GM06990 (cell line): ENCODE data around the gene FBXO17.
"Not testable (repeated sequence)": the region's sequence is repeated elsewhere in the genome, so short reads cannot be mapped to it uniquely, and the experiment has no call there.

ENCODE experiments used
- DNase-seq: peaks from one replicate; pipeline ENCODE4 v3.0.0-alpha.2; 2011; ENCODE audit not compliant: insufficient read length; ENCODE audit errors: extremely low read depth
- H3K27me3 ChIP-seq: replicated peaks from 2 replicates; pipeline ENCODE4 v1.6.0; 2011; ENCODE audit warnings: low read length; ENCODE audit not compliant: control insufficient read depth, insufficient read depth
- H3K36me3 ChIP-seq: 2 replicates; pipeline ENCODE4 v1.5.1; 2011; ENCODE audit warnings: low read length; ENCODE audit not compliant: control insufficient read depth, insufficient read depth
- H3K4me3 ChIP-seq: replicated peaks from 2 replicates; pipeline ENCODE4 v1.5.1; 2011; ENCODE audit warnings: low read depth, mild to moderate bottlenecking, control low read depth, low read length
- TF ChIP-seq, protein P1 (sequence below): IDR thresholded peaks from 2 replicates; pipeline ENCODE4 v1.5.1; 2011; ENCODE audit warnings: low read length, control low read depth, mild to moderate bottlenecking, inconsistent platforms; ENCODE audit not compliant: insufficient read depth, poor library complexity, severe bottlenecking

The FBXO17 gene

GRCh38 chr19:39003188-39003587 is 27.6 kb upstream of the FBXO17 start:
- DNase-seq: no peak
- H3K4me3 ChIP-seq: no peak overlapping the region
- no peaks in the 10 kb centered on the region for H3K36me3 ChIP-seq
- TF ChIP-seq, protein P1, sequence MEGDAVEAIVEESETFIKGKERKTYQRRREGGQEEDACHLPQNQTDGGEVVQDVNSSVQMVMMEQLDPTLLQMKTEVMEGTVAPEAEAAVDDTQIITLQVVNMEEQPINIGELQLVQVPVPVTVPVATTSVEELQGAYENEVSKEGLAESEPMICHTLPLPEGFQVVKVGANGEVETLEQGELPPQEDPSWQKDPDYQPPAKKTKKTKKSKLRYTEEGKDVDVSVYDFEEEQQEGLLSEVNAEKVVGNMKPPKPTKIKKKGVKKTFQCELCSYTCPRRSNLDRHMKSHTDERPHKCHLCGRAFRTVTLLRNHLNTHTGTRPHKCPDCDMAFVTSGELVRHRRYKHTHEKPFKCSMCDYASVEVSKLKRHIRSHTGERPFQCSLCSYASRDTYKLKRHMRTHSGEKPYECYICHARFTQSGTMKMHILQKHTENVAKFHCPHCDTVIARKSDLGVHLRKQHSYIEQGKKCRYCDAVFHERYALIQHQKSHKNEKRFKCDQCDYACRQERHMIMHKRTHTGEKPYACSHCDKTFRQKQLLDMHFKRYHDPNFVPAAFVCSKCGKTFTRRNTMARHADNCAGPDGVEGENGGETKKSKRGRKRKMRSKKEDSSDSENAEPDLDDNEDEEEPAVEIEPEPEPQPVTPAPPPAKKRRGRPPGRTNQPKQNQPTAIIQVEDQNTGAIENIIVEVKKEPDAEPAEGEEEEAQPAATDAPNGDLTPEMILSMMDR: no peak
- no peaks in the 10 kb centered on the region; the same call in 1 of the 2 replicates for H3K27me3 ChIP-seq

DNA sequence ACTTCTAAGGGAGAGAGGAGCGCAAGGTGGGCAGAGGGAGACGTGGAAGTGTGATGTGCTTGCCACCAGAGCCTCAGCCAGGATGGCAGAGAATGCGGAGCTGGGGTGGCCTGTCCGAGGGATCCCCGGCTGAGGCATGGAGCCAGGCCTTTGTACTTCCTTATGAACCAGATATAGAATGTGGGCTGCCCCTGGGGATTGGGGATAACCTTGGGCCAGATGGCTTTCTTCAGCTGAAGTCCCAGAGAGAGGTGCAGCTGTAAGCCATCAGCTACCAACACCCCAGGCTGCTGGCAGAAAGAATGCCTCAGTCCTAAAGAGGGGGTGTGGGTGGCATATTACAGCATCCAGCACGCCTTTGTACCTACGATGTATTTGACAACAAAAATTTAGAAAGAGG is 25.5 kb upstream of the FBXO17 start:
- Histone ChIP-seq H3K27me3 (no peaks in the 10 kb centered on the region; the same call in 1 of the 2 replicates), H3K36me3 (no peaks in the 10 kb centered on the region), H3K4me3 (no peak overlapping the region)
- TF ChIP-seq, protein P1: no peak
- no peak for DNase-seq

DNA sequence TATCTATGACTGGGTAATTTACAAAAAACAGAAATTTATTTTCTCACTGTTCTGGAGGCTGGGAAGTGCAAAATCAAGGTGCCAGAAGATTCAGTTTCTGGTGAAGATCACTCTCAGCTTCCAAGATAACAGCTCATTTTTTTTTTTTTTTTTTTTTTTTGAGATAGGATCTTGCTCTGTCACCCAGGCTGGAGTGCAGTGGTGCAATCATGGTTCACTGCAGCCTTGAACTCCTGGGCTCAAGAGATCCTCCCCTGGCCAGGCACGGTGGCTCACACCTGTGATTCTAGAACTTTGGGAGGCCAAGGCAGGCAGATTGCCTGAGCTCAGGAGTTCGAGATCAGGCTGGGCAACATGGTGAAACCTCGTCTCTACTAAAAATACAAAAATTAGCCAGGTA is 22.0 kb upstream of the FBXO17 start:
- not testable (repeated sequence) for DNase-seq, H3K36me3 ChIP-seq, H3K4me3 ChIP-seq, H3K27me3 ChIP-seq

DNA sequence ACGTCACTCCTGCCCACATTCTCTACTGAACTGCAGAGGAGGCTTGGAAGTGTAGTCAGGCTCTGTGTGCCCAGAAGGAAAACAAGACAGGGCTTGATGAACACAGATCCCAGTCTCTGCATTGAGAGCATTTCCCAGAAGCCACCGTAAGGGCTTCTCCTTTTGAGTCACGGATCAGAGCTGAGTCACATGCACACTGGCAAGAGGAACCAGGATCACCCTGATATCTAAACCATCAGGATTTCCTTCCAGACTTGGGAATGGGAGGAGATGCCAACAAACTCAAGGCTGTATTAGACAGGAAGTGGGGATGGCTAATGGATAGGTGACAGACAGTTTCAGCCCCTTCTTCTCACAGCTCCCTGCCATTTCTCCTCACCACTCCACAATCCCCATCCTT is 17.7 kb upstream of the FBXO17 start:
- no peak for DNase-seq
- no peaks in the 10 kb centered on the region for H3K36me3 ChIP-seq
- TF ChIP-seq, protein P1: no peak
- no peak overlapping the region for H3K4me3 ChIP-seq
- H3K27me3 ChIP-seq: no peaks in the 10 kb centered on the region; the same call in 1 of the 2 replicates

- DNase-seq: no peak
- H3K36me3 ChIP-seq: no peaks in the 10 kb centered on the region
- H3K4me3 ChIP-seq: no peak overlapping the region
- H3K27me3 ChIP-seq: no peaks in the 10 kb centered on the region; the same call in 1 of the 2 replicates
- TF ChIP-seq, protein P1: no peak
Observed at GRCh38 chr19:38990949-38991697, 15.6 kb upstream of the FBXO17 start.

GRCh38 chr19:38989614-38990013 is 14.1 kb upstream of the FBXO17 start:
- H3K36me3 ChIP-seq, DNase-seq: not testable (repeated sequence)

More at GRCh38 chr19:38989614-38990013, 14.1 kb upstream of the FBXO17 start:
- H3K27me3 ChIP-seq, H3K4me3 ChIP-seq: not testable (repeated sequence)
